Trophoblast cell (in vitro differentiated cells and primary cell): ENCODE measurements around the gene MYL6.

Experiments
- DNase-seq, 2 donors: peaks; one replicate each; pipeline ENCODE4 v3.0.0-alpha.2; 2016
- H2AFZ ChIP-seq: 2 replicates; pipeline ENCODE4 v1.6.1; 2013; ENCODE audit warnings: low read length, moderate library complexity, mild to moderate bottlenecking; ENCODE audit not compliant: insufficient read depth, poor library complexity
- H2AK5ac ChIP-seq: 2 replicates; pipeline ENCODE4 v1.6.1; 2013; ENCODE audit warnings: mild to moderate bottlenecking, low read length
- H2BK120ac ChIP-seq: 2 replicates; pipeline ENCODE4 v1.6.1; 2013; ENCODE audit warnings: low read length, mild to moderate bottlenecking, moderate library complexity; ENCODE audit not compliant: insufficient read depth, poor library complexity
- H2BK12ac ChIP-seq: 2 replicates; pipeline ENCODE4 v1.6.1; 2013; ENCODE audit warnings: mild to moderate bottlenecking, low read length, moderate library complexity
- H2BK5ac ChIP-seq: 2 replicates; pipeline ENCODE4 v1.6.1; 2013; ENCODE audit warnings: low read length, low read depth, moderate library complexity, mild to moderate bottlenecking; ENCODE audit not compliant: poor library complexity
- H3K14ac ChIP-seq: 2 replicates; pipeline ENCODE4 v1.6.1; 2013; ENCODE audit warnings: mild to moderate bottlenecking, low read length
- H3K18ac ChIP-seq: 2 replicates; pipeline ENCODE4 v1.6.1; 2013; ENCODE audit warnings: mild to moderate bottlenecking, low read length
- H3K23ac ChIP-seq: 2 replicates; pipeline ENCODE4 v1.6.1; 2013; ENCODE audit warnings: low read length
- H3K27ac ChIP-seq: 2 replicates; pipeline ENCODE4 v1.5.1; 2013; ENCODE audit warnings: low read depth, mild to moderate bottlenecking, inconsistent platforms, low read length, moderate library complexity
- H3K27me3 ChIP-seq: 2 replicates; pipeline ENCODE4 v1.6.1; 2013; ENCODE audit warnings: inconsistent platforms, mild to moderate bottlenecking, low read length, moderate library complexity; ENCODE audit not compliant: insufficient read depth
- H3K36me3 ChIP-seq, 2 experiments: 1 replicate in 1 of 2; 2 replicates in 1 of 2; pipeline ENCODE4 v1.6.1; 2013; ENCODE audit warnings: low read length in 2 of 2, mild to moderate bottlenecking in 2 of 2, moderate library complexity in 1 of 2; ENCODE audit not compliant: insufficient read depth in 2 of 2, control insufficient read depth in 1 of 2
- H3K4ac ChIP-seq: 2 replicates; pipeline ENCODE4 v1.6.1; 2013; ENCODE audit warnings: low read depth, mild to moderate bottlenecking, low read length, moderate library complexity
- H3K4me1 ChIP-seq, 2 experiments: 1 replicate in 1 of 2; 2 replicates in 1 of 2; pipeline ENCODE4 v1.6.1; 2013; ENCODE audit warnings: low read length in 2 of 2, mild to moderate bottlenecking in 2 of 2, moderate library complexity in 1 of 2; ENCODE audit not compliant: insufficient read depth in 2 of 2, control insufficient read depth in 1 of 2
- H3K4me2 ChIP-seq: 2 replicates; pipeline ENCODE4 v1.6.1; 2013; ENCODE audit warnings: inconsistent platforms, mild to moderate bottlenecking, low read length, moderate library complexity
- H3K4me3 ChIP-seq: 2 replicates; pipeline ENCODE4 v1.5.1; 2013; ENCODE audit warnings: mild to moderate bottlenecking, low read depth, low read length, inconsistent platforms
- H3K79me1 ChIP-seq: one replicate; pipeline ENCODE4 v1.6.1; 2013; ENCODE audit warnings: low read length
- H3K79me2 ChIP-seq: 2 replicates; pipeline ENCODE4 v1.6.1; 2013; ENCODE audit warnings: low read length, mild to moderate bottlenecking; ENCODE audit not compliant: control insufficient read depth, insufficient read depth, poor library complexity
- H3K9ac ChIP-seq: 2 replicates; pipeline ENCODE4 v1.6.1; 2013; ENCODE audit warnings: mild to moderate bottlenecking, low read length
- H3K9me3 ChIP-seq: 2 replicates; pipeline ENCODE4 v1.6.1; 2013; ENCODE audit warnings: low read depth, mild to moderate bottlenecking, control low read depth, inconsistent platforms, low read length; ENCODE audit not compliant: insufficient read depth
- H4K12ac ChIP-seq: 2 replicates; pipeline ENCODE4 v1.6.1; 2013; ENCODE audit warnings: low read depth, mild to moderate bottlenecking, low read length, moderate library complexity
- H4K8ac ChIP-seq: 2 replicates; pipeline ENCODE4 v1.6.1; 2013; ENCODE audit warnings: low read depth, mild to moderate bottlenecking, low read length, moderate library complexity
- H4K91ac ChIP-seq: one replicate; pipeline ENCODE4 v1.6.1; 2013; ENCODE audit warnings: low read depth, mild to moderate bottlenecking, low read length, moderate library complexity
- WGBS: extraction: QIAGEN DNeasy Blood & Tissue Kit; methylation state at CpG from one replicate; pipeline ENCODE4 v1.1.7; 2013; ENCODE audit warnings: missing lambda C conversion rate; ENCODE audit not compliant: insufficient read length, insufficient coverage; ENCODE audit errors: extremely low coverage; 5-methylcytosine and 5-hydroxymethylcytosine counted together

MYL6 gene

DNA sequence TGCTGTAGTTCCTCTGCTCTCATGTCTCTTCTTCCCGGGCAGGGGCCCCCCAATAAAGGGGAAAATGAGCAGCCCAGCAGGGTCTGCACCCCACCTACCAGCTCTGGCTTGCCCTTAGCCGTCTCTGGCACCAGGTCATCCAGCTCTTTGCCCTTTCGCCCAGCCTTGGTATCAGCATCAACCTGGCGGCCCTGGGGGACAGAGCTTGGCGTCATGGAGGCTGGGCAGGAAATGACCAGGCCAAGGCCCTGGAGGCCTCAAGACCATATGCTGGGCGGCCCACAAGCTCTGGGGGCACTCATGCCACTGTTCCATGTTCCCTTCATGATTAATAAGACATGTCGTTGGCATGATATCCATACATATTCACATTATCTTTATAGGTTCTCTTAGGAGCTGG is 14.7 kb downstream of the MYL6 start:
- H3K79me1 ChIP-seq: no peaks in the 10 kb centered on the region

DNA sequence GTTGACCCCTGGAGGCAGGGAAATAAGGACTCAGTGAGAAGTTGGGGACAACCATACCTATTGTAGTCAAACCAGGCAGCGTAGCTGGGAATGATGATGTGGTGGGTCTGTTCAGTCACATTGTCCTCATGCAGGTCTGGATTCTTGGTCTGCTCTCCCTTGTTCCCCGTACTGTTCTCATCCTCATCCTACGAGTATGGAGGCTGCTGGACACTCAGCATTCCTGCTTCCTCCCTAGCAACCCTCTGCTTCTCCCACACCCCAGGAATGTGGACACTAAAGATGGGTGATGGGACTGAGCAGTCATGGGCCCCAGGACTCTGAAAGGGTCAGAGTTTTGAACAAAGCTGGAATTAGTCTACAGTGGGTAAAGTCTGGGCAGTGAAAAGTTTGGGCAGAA is 20.2 kb downstream of the MYL6 start:
- H3K9ac ChIP-seq: peak overlapping the region; percentile 36
- H3K79me2 ChIP-seq: no peaks in the 10 kb centered on the region
- H3K36me3 ChIP-seq: peaks cover 36 to 46% of the 10 kb centered on the region in 2 experiments
- H3K79me1 ChIP-seq: no peaks in the 10 kb centered on the region
- no peak overlapping the region for H3K14ac ChIP-seq
- no peak overlapping the region for H3K27ac ChIP-seq
- no CpG with 5 or more reads among the region's 3 CpGs for WGBS
- no peak overlapping the region for H2BK5ac ChIP-seq
- no peak overlapping the region for H3K4ac ChIP-seq
- no peak overlapping the region for H3K4me2 ChIP-seq
- H2BK120ac ChIP-seq: no peak overlapping the region
- no peak overlapping the region for H3K4me3 ChIP-seq
- H4K91ac ChIP-seq: no peak overlapping the region
- no peak overlapping the region for H3K18ac ChIP-seq
- no peak overlapping the region for H2AK5ac ChIP-seq
- H2BK12ac ChIP-seq: no peak overlapping the region
- no peak overlapping the region for H4K12ac ChIP-seq
- no peak overlapping the region for H4K8ac ChIP-seq
- no peak overlapping the region for H2AFZ ChIP-seq
- no peaks in the 10 kb centered on the region for H3K4me1 ChIP-seq
- no peaks in the 10 kb centered on the region for H3K27me3 ChIP-seq
- H3K23ac ChIP-seq: no peak overlapping the region
- DNase-seq: no peak
- peaks cover 2% of the 10 kb centered on the region for H3K9me3 ChIP-seq

More for the DNA sequence above, 14.7 kb downstream of the MYL6 start:
- H3K4me3 ChIP-seq: peak overlapping the region; percentile 31
- no peaks in the 10 kb centered on the region for H3K79me2 ChIP-seq
- H3K18ac ChIP-seq: no peak overlapping the region
- H2BK120ac ChIP-seq: no peak overlapping the region
- H2AK5ac ChIP-seq: no peak overlapping the region
- peaks cover 57 to 65% of the 10 kb centered on the region in 2 experiments for H3K36me3 ChIP-seq
- H3K27ac ChIP-seq: no peak overlapping the region
- no peak overlapping the region for H4K12ac ChIP-seq
- no peak for DNase-seq
- no peak overlapping the region for H3K9ac ChIP-seq
- H2BK5ac ChIP-seq: no peak overlapping the region
- no peaks in the 10 kb centered on the region for H3K9me3 ChIP-seq
- H3K27me3 ChIP-seq: no peaks in the 10 kb centered on the region
- no CpG with 5 or more reads among the region's 7 CpGs for WGBS
- H3K14ac ChIP-seq: no peak overlapping the region
- no peak overlapping the region for H2BK12ac ChIP-seq
- no peak overlapping the region for H2AFZ ChIP-seq
- H3K4ac ChIP-seq: no peak overlapping the region
- H3K4me1 ChIP-seq: no peaks in the 10 kb centered on the region
- H3K23ac ChIP-seq: no peak overlapping the region
- no peak overlapping the region for H4K91ac ChIP-seq
- H4K8ac ChIP-seq: no peak overlapping the region
- no peak overlapping the region for H3K4me2 ChIP-seq

DNA sequence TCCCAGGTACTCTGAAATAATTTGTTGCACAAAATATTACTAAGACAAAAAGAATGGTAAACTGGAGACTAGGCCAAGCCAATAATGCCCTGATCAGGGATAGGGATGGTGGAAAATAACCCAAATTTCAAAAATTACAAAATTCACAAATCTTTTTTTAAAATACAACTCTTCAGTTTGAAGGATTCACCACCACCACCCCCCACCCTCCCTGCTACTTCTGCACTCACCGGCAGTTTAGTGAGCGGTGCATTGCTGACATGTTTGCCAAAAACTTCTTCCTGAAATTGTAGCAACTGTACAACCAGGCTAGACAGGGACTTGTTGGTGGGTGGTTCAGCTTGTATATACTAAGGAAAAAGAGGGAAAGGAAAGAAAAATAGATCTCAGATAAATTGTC is 28.8 kb downstream of the MYL6 start:
- Histone ChIP-seq H3K4me2 (no peak overlapping the region), H3K4me3 (no peak overlapping the region), H4K91ac (no peak overlapping the region), H2BK12ac (no peak overlapping the region), H3K4ac (no peak overlapping the region), H3K14ac (no peak overlapping the region), H3K18ac (no peak overlapping the region), H3K36me3 (peaks cover 14 to 20% of the 10 kb centered on the region in 2 experiments), H3K79me1 (peaks cover 10% of the 10 kb centered on the region), H3K9ac (no peak overlapping the region), H4K12ac (no peak overlapping the region), H2BK5ac (no peak overlapping the region), H3K4me1 (peaks cover 0 to 8% of the 10 kb centered on the region in 2 experiments), H3K9me3 (no peaks in the 10 kb centered on the region), H2AFZ (no peak overlapping the region), H2AK5ac (no peak overlapping the region), H3K23ac (no peak overlapping the region), H2BK120ac (no peak overlapping the region), H3K27me3 (no peaks in the 10 kb centered on the region), H3K27ac (no peak overlapping the region), H3K79me2 (peaks cover 8% of the 10 kb centered on the region), H4K8ac (no peak overlapping the region)
- no peak for DNase-seq
- no CpG with 5 or more reads among the region's 2 CpGs for WGBS

DNA sequence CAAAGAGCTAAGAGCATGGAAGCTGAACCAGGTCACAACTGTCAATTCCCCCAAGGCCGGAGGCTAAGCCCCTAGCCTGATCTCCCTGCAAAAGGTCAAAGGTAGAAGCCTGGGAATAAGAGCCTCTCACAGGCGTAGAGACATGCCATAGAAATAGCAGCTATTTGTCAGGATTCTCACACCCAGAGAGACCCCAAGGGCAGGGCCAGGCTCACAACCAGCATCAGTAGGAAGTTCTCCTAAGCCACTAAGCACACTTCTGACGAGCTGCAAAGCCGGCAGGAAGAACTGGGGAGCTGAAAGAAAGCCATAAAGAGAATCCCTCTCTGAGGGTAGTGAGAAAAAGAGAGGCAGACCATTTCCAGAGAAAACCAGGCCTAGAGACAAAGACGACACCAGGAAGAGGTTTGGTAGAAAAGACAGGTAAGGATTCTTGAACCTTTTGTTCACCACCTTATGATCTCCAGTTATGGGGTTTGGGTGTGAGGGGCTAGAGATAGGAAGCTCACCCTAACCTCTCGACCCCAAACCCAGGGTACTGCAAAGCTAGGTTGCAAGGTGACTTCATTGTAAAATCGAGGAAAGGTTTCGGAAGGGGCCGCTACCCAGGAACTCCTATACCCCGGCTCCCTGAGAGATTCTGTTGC is 30.1 kb downstream of the MYL6 start:
- Histone ChIP-seq H3K18ac (no peak overlapping the region), H2BK5ac (no peak overlapping the region), H2AFZ (no peak overlapping the region), H3K4me1 (peaks cover 0 to 8% of the 10 kb centered on the region in 2 experiments), H4K8ac (no peak overlapping the region), H3K27ac (no peak overlapping the region), H2BK120ac (no peak overlapping the region), H3K4me2 (peak overlapping the region; percentile 79), H3K79me1 (peaks cover 10% of the 10 kb centered on the region), H3K23ac (no peak overlapping the region), H4K91ac (no peak overlapping the region), H3K9me3 (no peaks in the 10 kb centered on the region), H3K4ac (peak overlapping the region; percentile 9), H4K12ac (peak overlapping the region; percentile 86), H3K36me3 (peaks cover 11 to 20% of the 10 kb centered on the region in 2 experiments), H3K79me2 (peaks cover 8% of the 10 kb centered on the region), H3K9ac (peak overlapping the region; percentile 49), H3K4me3 (peak overlapping the region; percentile 87), H2AK5ac (no peak overlapping the region), H3K27me3 (no peaks in the 10 kb centered on the region), H2BK12ac (no peak overlapping the region), H3K14ac (peak overlapping the region; percentile 84)
- no CpG with 5 or more reads among the region's 10 CpGs for WGBS
- DNase-seq: peak in 1 of 2 donors; percentile 16
